Peyer's patch (tissue), 4 donors: Measurements from ENCODE around the gene FGF16. TPM values are rescaled to one million over a fixed set of nuclear protein-coding genes. Genes with fewer than 3 reads are reported as not detected.

ENCODE experiments used
- DNase-seq, 3 donors: peaks; one replicate each; pipeline ENCODE4 v3.0.0-alpha.2; 2017 to 2019
- H3K27ac ChIP-seq, 4 donors: fragments of 200-600 bp; sonication (generic); one replicate each; pipeline ENCODE4 v1.5.1; 2016 to 2019
- H3K27me3 ChIP-seq, 2 donors: fragments of 200-600 bp; sonication (generic); one replicate each; pipeline ENCODE4 v1.5.1; 2019
- H3K36me3 ChIP-seq, 3 donors: fragments of 200-600 bp; sonication (generic); one replicate each; pipeline ENCODE4 v1.5.1; 2016 to 2019
- H3K4me1 ChIP-seq, 4 donors: fragments of 200-600 bp; sonication (generic); one replicate each; pipeline ENCODE4 v1.5.1; 2016 to 2019
- H3K4me3 ChIP-seq, 4 donors: fragments of 200-600 bp; sonication (generic); 1 replicate in 3 of 4; 2 replicates in 1 of 4; pipeline ENCODE4 v1.5.1; 2016 to 2019; ENCODE audit warnings: mild to moderate bottlenecking in 1 of 4
- H3K9me3 ChIP-seq, 4 donors: fragments of 200-600 bp; sonication (generic); one replicate each; pipeline ENCODE4 v1.5.1; 2016 to 2019; ENCODE audit warnings: mild to moderate bottlenecking in 1 of 4
- POLR2A ChIP-seq, 2 donors: fragments of 450-650 bp; IDR thresholded peaks; one replicate each; pipeline ENCODE4 v1.5.1; 2017; ENCODE audit warnings: antibody characterized with exemption in 2 of 2, mild to moderate bottlenecking in 2 of 2, moderate library complexity in 2 of 2
- total RNA-seq, 4 donors: library from RNA; depleted of rRNA; stranded (reverse); fragments of >200 nt; gene quantifications; one replicate each; pipeline ENCODE4 v1.1.0, GENCODE V29; 2016
- TF ChIP-seq, protein P1 (sequence below), 6 experiments: fragments of 450-650 bp in 4 of 6; fragments of 200-600 bp in 2 of 6; sonication (generic) in 1 of 6; IDR thresholded peaks; one replicate each; pipeline ENCODE4 v1.5.1; 2017 to 2019; ENCODE audit warnings: antibody characterized with exemption in 6 of 6, mild to moderate bottlenecking in 3 of 6, moderate library complexity in 1 of 6

Gene FGF16
- total RNA-seq, 4 donors from 2014 or later: not detected

GRCh38 chrX:77431227-77431626, 16.0 kb upstream of the FGF16 start:
- TF ChIP-seq, protein P1, sequence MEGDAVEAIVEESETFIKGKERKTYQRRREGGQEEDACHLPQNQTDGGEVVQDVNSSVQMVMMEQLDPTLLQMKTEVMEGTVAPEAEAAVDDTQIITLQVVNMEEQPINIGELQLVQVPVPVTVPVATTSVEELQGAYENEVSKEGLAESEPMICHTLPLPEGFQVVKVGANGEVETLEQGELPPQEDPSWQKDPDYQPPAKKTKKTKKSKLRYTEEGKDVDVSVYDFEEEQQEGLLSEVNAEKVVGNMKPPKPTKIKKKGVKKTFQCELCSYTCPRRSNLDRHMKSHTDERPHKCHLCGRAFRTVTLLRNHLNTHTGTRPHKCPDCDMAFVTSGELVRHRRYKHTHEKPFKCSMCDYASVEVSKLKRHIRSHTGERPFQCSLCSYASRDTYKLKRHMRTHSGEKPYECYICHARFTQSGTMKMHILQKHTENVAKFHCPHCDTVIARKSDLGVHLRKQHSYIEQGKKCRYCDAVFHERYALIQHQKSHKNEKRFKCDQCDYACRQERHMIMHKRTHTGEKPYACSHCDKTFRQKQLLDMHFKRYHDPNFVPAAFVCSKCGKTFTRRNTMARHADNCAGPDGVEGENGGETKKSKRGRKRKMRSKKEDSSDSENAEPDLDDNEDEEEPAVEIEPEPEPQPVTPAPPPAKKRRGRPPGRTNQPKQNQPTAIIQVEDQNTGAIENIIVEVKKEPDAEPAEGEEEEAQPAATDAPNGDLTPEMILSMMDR (IDR thresholded peaks at IDR 0.05): no peak
- TF ChIP-seq POLR2A (IDR thresholded peaks at IDR 0.05): no peak
- Histone ChIP-seq H3K27ac (no peak overlapping the region), H3K36me3 (no peaks in the 10 kb centered on the region), H3K4me3 (no peak overlapping the region), H3K4me1 (no peaks in the 10 kb centered on the region), H3K27me3 (no peaks in the 10 kb centered on the region), H3K9me3 (no peaks in the 10 kb centered on the region)
- DNase-seq: no peak

DNA sequence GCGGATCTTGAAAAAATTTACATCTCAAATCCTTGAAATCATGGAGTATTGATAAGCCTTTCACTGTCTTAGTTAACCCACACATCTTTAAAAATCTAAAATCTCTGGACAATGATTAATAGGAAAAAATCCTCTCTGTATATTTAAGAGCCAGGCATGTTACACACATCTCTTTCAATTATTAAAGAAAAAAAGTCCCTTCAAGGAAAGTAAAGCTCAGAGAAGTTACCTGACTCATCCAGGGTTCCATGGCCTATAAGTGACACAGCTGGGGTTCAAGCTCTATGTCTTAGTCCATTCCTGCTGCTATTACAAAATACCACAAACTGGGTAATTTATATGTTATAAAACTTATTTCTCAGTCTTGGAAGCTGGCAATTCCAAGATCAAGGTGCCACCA, 14.2 kb upstream of the FGF16 start:
- no peaks in the 10 kb centered on the region for H3K9me3 ChIP-seq

GRCh38 chrX:77434962-77435361, 12.2 kb upstream of the FGF16 start:
- no peaks in the 10 kb centered on the region for H3K4me1 ChIP-seq
- DNase-seq: no peak
- no peak for TF ChIP-seq POLR2A (IDR thresholded peaks at IDR 0.05)
- TF ChIP-seq, protein P1 (IDR thresholded peaks at IDR 0.05): no peak
- no peak overlapping the region for H3K27ac ChIP-seq
- H3K4me3 ChIP-seq: no peak overlapping the region
- no peaks in the 10 kb centered on the region for H3K27me3 ChIP-seq
- H3K36me3 ChIP-seq: no peaks in the 10 kb centered on the region
- H3K9me3 ChIP-seq: no peaks in the 10 kb centered on the region

More for the DNA sequence above, 14.2 kb upstream of the FGF16 start:
- Histone ChIP-seq H3K4me3 (no peak overlapping the region), H3K27me3 (no peaks in the 10 kb centered on the region), H3K36me3 (no peaks in the 10 kb centered on the region), H3K4me1 (no peaks in the 10 kb centered on the region), H3K27ac (no peak overlapping the region)
- no peak for DNase-seq
- TF ChIP-seq, protein P1 (IDR thresholded peaks at IDR 0.05): no peak
- TF ChIP-seq POLR2A (IDR thresholded peaks at IDR 0.05): no peak

GRCh38 chrX:77436271-77436670, 10.9 kb upstream of the FGF16 start:
- TF ChIP-seq, protein P1 (IDR thresholded peaks at IDR 0.05): no peak
- TF ChIP-seq POLR2A (IDR thresholded peaks at IDR 0.05): no peak
- DNase-seq: no peak
- no peaks in the 10 kb centered on the region for H3K36me3 ChIP-seq
- no peak overlapping the region for H3K27ac ChIP-seq
- H3K4me1 ChIP-seq: no peaks in the 10 kb centered on the region
- H3K27me3 ChIP-seq: no peaks in the 10 kb centered on the region
- H3K4me3 ChIP-seq: no peak overlapping the region
- no peaks in the 10 kb centered on the region for H3K9me3 ChIP-seq

DNA sequence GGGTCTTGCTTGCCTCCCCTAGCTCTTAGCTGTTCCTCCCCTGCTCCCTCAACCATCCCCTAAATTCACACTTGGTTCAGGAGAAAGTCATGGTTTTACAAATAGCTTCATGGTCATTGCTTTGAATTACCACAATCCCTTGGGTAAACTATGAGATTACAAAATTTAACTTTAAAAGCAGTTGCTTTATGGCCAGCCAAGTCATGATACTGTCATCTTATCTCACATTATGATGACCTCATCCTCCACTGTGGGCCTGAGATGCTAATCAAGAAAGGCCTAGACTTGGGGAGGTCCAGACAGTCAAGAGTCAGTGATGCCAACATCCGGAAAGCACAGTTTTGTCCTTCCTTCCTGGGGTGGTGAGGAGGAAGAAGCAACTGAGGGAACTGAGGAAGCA, 10.5 kb upstream of the FGF16 start:
- TF ChIP-seq, protein P1 (IDR thresholded peaks at IDR 0.05): no peak
- no peak for TF ChIP-seq POLR2A (IDR thresholded peaks at IDR 0.05)
- Histone ChIP-seq H3K36me3 (no peaks in the 10 kb centered on the region), H3K9me3 (no peaks in the 10 kb centered on the region), H3K27me3 (no peaks in the 10 kb centered on the region), H3K4me3 (no peak overlapping the region), H3K27ac (no peak overlapping the region), H3K4me1 (no peaks in the 10 kb centered on the region)
- no peak for DNase-seq

- no peak overlapping the region for H3K4me3 ChIP-seq
- H3K4me1 ChIP-seq: no peaks in the 10 kb centered on the region
- no peak overlapping the region for H3K27ac ChIP-seq
- no peak for DNase-seq
- H3K27me3 ChIP-seq: no peaks in the 10 kb centered on the region
- H3K9me3 ChIP-seq: no peaks in the 10 kb centered on the region
- TF ChIP-seq, protein P1 (IDR thresholded peaks at IDR 0.05): no peak
- no peak for TF ChIP-seq POLR2A (IDR thresholded peaks at IDR 0.05)
- no peaks in the 10 kb centered on the region for H3K36me3 ChIP-seq
Measured at GRCh38 chrX:77440330-77440729, 6.9 kb upstream of the FGF16 start.
